Stimulated activated CD8-positive, alpha-beta memory T cell treated with anti-CD3 and anti-CD28 coated beads, Interleukin-4, amount 100 ng/mL, for 1 hour (primary cell): ENCODE results near the gene PPIG.
"Not testable (repeated sequence)": the region's sequence is repeated elsewhere in the genome, so short reads cannot be mapped to it uniquely, and the experiment has no call there.

Source experiments
- DNase-seq, 2 donors: peaks; one replicate each; pipeline ENCODE4 v3.0.0-alpha.2; 2020; ENCODE audit warnings: low read depth in 2 of 2, low spot score in 1 of 2

PPIG gene

DNA sequence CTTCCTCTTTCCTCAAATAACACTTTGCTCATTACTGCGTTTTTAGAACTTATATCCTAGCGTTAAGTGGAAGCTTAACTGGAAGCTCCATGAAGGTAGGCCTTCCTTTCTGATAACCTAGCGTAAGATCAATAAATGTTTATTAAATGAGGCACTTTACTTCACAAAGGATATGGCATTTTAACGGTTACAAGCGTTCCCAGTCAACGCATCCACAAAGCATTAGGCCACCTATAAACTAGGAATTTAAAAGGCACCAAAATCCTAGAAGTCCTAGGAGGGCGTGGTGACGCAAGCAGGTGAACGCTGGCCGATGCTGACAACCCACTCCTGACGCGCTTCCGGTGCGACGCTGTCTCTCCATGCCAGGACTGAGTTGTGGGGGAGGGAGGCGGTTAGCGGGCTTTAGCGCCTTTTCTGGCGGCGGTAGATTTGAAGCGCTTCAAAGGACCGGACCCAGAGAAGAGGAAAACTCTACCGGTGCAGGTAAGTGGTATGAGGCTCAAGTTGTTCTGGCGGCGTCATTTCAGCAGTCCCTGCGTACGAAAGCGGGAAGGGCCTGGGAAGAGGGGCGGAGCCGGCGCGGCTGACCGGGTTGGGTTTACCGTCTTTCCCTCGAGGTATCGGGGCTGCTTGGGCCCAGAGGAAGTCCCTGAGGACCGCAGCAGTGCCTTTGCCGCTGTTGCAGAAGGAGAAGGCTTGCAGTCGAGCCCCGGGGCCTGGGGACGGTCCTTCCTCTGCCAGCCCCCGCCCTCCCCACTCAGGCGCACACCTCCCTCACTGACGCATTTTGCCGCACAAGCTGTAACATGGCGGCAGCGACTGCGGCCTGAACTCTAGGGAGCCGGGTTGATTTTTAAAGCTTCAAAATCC is at the start of gene PPIG:
TSS of gene PPIG (plus strand) at position 347 of the 873 bp plus-strand sequence. CDS start 19,691 bp downstream, outside the sequence.
- DNase-seq: peak; percentile 61 to 73

DNA sequence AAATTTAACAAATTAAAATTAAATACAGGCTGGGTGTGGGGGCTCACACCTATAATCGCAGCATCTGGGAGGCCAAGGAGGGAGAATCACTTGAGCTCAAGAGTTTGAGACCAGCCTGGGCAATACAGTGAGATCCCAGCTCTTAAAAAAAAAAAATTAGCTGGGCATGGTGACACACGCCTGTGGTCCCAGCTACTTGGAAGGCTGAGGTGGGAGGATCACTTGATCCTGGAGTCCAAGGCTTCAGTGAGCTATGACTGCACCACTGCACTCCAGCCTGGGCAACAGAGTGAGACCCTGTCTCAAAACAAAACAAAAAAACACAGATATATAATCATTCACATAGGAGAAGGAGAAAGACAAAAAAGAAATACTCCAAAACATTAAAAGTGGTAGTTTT is 44.7 kb upstream of the PPIG start:
- DNase-seq: not testable (repeated sequence)

DNA sequence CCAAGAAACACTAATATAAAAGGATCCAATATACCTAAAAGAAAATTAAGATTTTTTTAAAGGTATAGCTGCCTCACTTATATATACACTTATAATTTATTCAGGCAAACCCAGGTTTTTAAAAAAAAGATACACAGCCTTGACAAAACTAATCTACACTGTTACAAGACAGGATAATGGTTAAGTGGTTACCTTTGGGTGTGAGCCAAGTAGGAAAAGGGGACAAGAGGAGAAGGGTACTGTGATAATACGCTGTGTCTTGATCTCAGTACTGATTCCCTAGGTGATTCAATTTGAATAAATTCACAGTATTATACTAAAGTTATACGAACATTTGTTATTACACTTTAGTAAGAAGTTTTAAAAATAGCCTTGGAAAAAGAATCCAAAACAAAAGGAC is 44.0 kb upstream of the PPIG start:
- no peak for DNase-seq

DNA sequence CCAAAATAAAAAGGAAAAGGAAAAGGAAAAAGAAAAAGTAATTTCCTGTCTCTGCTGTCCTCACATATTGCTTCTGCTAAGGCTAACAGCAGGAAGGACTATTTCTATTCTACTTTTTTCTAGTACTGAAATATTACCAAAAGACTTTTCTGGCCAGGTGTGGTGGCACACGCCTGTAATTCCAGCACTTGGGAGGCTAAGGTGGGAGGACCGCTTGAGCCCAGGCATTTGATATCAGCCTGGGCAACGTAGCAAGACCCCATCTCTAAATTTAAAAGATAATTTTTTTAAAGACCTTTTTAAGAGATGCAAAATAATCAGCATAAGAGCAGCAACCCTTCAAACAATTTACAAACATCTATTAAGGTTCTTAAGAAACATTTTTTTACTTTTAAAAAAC is 41.7 kb upstream of the PPIG start:
- DNase-seq: no peak

DNA sequence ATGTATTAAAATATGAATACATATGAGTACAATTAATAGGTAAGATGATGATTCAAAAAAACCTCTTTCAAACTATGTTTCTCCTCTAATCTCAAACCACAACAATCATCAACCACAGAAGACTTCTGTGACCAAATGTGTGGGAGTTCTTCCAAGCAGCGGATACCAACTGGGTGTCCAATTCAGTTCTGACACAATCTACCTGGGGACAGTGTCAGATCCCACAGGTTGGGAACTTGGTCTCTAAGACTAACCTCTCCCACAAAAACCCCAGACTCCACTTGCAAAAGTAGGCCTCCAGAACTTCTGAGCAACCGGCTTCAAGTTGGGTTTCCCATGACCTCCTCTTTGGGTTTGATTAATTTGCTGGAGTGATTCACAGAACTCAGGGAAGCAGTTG is 37.4 kb upstream of the PPIG start:
- no peak for DNase-seq

DNA sequence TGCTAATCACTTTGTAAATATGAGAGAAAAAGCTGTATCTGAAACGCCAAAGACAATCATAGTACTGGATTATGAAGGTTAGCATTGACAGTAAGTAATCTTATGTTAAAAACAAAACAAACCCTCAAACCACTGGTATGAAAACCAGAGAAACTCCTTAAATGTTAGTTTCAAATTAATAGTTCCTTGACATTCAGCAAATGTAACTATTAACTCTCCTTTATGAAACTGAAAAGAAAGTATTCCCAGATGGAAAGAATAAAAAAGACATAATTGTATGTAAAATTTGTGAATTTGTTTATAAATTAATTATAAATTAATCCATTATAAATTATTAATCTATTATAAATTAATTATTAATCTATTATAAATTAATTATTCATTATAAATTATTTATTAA is 22.8 kb upstream of the PPIG start:
- no peak for DNase-seq

DNA sequence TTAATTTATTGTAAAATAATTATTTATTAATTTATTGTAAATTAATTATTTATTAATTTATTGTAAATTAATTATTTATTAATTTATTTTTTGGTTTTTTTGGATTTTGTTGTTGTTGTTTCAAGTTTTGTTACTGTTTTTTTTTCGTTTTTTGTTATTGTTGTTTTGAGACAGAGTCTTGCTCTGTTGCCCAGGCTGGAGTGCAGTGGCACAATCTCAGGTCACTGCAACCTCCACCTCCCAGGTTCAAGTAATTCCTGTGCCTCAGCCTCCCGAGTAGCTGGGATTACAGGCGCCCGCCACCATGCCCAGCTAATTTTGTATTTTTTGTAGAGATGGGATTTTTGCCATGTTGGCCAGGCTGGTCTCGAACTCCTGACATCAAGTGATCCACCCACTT is 22.1 kb upstream of the PPIG start:
- not testable (repeated sequence) for DNase-seq

DNA sequence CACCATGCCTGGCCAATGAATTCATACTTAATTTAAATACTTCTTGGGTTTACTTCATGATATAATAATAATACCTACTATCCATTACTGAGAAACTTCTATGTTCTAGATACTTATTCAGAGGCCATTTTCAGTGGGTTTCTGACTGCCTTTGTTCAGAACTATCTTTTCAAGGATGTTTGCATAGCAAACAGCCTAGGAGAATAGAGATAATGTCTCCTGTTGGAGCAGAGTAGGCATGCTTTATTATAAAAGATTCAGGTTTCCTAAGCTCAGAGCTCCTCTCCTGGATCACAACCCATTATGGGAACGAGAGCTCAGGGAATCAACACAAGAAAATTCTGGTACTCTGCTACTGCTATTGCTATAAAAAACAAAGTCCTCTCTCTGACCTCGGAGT is 21.6 kb upstream of the PPIG start:
- DNase-seq: no peak

DNA sequence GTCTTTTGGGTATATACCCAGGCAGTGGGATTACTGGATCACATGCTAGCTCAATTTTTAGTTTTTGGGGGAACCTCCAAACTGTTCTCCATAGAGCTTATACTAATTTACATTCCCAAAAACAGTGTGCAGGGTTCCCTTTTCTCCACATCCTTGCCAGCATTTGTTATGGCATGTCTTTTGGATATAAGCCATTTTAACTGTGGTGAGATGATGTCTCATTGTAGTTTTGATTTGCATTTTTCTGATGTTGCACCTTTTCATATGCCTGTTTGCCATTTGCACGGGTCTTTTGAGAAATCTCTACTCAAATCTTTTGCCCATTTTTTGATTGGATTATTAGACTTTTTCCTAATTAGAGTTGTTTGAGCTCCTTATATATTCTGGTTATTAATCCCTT is 18.5 kb upstream of the PPIG start:
- no peak for DNase-seq

DNA sequence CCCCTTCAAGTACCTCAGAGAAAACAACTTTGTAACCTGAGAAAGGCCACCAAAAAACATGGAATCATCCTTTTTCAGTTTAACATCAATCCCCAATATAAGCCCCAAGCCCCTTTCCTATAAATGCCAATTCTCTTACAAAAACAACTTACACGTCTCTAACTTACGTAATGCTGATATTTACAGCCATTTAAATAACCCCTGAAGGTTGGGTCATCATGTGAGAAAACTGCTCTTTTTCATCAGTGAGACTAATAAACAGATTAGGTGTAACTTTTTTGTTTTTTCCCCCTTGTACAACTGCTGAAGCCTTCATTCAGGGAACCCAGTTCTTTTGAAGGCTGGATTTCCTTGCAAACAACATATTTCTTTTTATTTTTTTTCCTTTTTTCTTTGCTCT is 14.2 kb upstream of the PPIG start:
- DNase-seq: no peak

DNA sequence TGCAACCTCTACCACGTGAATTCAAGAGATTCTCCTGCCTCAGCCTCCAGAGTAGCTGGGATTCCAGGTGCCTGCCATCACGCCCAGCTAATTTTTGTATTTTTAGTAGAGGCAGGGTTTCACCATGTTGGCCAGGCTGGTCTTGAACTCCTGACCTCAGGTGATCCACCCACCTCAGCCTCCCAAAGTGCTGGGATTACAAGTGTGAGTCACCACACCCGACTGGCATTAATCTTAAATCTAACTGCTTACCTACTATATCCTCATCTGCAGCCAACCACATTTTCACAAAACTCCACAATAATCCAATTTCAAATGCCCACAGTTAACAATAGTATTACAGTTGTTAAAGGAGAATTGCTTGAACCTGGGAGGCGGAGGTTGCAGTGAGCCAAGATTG is 13.4 kb upstream of the PPIG start:
- DNase-seq: not testable (repeated sequence)

DNA sequence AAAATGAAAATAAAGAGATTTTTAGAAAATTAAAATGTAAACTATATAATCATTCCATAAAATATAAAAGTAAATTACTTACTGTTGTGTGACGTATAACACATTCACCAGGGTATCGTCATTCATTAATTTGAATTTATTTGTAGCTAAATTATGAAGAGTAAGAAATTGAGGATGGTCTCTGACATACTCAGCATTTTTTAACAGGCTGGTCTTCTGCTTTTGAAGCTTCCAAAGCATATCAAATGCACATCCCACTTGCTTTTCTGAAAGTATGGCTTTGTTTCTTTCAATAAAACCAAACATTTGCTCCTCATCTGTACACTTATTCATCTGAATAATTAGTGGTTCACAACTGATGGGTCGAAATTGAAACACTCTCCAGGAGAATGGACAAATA is 12.6 kb upstream of the PPIG start:
- no peak for DNase-seq

DNA sequence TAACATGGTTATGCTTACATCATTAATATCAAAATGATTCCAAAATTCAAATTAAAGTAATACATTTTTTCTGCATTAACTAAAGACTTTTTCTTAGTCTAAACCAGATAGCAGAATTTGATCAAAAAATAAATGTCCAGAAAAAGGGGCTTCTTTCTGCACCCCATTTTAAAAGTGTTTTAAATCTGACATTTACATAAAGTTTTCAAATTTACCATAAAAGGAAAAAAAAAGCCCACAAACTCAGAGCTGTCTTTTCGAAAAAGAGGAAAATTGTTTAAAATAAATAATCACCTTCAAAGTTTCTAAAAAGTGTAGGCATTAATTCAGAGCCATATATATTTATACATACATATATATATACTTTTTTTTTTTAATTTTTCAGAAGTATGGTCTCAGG is 12.0 kb upstream of the PPIG start:
- no peak for DNase-seq

DNA sequence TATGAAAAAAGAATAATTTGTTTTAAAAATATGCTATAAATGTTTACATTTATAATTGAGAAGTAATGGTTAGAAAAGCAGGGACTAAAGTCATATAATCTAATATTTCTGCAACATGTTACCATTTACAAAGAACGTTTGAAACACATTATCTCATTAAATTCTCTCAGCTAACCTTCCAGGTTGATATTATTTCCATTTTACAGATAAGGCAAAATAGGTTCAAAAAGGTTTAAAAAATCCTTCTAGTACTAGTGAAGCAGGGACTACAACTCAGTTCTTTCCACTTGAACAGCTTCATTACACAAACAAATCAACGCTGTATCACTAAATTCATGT is 11.4 kb upstream of the PPIG start:
- DNase-seq: no peak

DNA sequence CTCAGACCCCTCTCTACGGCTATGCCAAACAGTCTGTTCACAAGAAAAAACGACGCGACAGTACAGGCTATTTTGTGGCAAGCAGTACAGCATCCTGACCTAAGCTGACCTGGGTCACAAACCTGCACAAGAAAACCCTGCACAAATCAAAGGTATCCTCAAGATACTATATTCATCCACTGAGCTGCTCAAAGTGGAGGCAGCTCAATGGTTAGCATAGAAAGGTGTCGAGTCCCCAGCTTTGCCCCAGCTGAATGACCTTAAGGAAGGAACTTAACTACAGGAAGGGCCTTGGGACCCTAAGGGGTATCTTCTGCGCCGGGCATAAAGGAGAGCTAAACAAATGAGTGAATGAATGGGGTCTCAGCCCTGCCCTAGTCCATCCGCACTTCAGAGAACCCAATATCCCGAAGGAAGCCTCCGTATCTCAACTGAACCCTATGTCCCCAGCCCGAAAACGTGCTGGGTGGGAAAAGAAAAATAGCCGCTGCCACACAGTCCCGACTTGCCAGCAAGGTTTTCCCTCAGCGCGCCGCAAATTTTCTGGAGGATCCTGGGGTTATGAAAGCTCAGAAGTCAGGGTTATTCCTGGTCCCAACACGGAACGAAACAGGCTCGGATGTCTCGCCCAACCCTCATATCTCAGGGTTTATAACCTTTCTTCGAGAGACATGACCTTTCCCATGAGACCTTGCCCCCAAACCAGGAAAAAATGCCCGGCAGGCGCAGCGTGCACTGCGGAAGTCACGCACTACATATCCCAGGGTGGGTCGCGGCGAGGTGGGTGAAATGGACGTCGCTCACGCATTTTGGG is 10.8 kb upstream of the PPIG start, which contains the start of gene FASTKD1:
TSS of gene FASTKD1 (minus strand) at position 706 of the 814 bp plus-strand sequence. CDS start 1,836 bp downstream, outside the sequence.
- DNase-seq: peak; percentile 55 to 67

DNA sequence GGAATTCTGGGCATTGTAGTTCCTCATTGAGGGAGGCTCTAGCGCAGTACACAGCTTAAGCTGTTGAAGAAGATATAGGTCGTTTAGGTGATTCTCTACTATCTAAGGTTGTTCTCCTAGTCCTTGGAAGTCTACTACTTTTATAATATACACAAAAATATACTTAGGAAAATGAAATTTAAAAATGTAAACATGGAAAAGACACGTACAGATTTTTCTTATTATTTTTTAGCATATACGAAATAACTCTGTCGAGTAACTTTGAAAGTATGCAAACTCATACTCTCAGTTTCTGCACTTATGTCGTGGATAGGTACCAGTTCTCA is 10.2 kb upstream of the PPIG start:
- no peak for DNase-seq

DNA sequence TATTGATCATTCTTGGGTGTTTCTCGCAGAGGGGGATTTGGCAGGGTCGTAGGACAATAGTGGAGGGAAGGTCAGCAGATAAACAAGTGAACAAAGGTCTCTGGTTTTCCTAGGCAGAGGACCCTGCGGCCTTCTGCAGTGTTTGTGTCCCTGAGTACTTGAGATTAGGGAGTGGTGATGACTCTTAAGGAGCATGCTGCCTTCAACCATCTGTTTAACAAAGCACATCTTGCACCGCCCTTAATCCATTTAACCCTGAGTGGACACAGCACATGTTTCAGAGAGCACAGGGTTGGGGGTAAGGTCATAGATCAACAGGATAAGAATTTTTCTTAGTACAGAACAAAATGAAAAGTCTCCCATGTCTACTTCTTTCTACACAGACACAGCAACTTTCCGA is 9.6 kb upstream of the PPIG start:
- DNase-seq: not testable (repeated sequence)

DNA sequence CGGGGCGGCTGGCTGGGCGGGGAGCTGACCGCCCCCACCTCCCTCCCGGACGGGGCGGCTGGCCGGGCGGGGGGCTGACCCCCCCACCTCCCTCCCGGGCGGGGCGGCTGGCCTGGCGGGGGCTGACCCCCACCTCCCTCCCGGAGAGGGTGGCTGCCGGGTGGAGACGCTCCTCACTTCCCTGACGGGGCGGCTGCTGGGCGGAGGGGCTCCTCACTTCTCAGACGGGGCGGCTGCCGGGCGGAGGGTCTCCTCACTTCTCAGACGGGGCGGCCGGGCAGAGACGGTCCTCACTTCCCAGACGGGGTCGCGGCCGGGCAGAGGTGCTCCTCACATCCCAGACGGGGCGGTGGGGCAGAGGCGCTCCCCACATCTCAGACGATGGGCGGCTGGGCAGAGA is 8.9 kb upstream of the PPIG start:
- DNase-seq: not testable (repeated sequence)

DNA sequence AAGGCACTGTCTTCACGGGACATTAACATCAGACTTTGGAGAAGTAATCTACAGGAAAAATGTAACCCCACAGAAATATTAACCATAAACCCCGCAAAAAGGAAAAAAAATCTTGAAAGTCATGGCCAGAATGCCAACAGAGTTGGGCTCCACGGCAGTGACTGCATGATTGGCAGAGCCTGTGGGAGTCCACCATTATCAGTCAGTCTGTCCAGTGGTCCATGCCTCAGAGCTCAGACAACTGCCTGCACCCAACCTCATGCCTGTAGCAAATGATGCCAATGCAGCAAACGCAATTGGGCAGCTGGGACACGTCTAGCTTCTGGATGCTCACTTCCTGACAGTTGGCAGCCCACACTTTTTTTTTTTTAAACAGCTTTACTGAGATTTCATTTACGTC is 5.1 kb upstream of the PPIG start:
- no peak for DNase-seq

DNA sequence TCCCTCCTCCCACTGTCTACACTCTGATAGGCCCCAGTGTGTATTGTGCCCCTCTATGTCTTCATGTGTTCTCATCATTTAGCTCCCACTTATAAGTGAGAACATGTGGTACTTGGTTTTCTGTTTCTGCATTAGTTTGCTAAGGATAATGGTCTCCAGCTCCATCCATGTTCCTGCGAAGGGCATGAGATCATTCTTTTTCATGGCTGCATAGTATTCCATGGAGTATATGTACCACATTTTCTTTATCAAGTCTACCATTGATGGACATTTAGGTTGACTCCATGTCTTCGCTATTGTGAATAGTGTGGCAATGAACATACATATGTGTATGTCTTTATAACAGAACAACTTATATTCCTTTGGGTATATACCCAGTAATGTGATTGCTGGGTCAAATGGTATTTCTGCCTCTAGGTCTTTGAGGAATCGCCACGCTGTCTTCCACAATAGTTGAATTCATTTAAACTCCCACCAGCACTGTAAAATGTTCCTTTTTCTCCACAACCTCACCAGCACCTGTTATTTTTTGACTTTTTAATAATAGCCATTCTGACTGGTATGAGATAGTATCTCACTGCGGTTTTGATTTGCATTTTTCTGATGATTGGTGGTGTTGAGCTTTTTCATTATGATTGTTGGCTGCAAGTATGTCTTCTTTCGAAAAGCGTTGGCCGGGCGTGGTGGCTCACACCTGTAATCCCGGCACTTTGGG is 1.4 kb upstream of the PPIG start:
- DNase-seq: not testable (repeated sequence)

DNA sequence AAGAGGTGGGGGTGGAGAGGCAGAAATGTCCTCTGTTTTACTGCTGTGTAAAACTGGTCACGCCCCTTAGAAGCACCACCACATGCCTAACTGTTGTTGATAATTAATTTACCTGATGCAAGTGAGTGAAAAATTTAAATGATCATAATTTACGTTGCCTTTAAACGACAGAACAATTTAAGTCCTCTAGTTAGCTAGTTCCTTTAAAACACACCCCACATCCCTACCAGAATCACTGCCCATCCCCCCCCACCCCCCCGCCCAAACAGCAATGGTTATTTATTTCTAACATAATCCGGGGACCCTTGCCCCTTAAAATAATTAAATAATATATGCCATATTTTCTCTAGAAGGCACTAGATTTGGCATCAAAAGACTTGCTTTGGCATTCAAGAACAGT is 633 bp upstream of the PPIG start:
- no peak for DNase-seq

DNA sequence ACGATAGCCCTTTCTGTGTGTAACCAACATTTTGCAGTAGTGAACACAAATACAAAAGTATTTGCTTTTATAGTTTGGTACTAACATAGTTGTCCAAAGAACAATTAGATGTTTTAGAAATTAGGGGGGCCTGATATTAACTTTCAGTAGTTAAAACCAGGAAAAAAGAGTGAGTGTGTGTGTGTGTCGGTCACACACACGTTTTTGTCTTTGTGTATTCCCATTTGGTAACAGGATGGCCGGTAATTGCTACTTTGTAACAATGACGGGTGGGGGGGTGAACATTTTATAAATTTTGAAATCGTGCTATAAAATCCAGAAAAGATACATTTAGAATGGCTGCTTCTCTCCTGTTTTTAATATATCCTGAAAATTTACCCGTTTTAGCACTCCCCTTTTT is 1.5 kb downstream of the PPIG start:
- DNase-seq: no peak
